ENCODE data around the gene RAB15. TPM values are rescaled to one million over a fixed set of nuclear protein-coding genes. Genes with fewer than 3 reads are reported as not detected.

RAB15 gene
- total RNA-seq, 2 experiments from 2014 or later = 3.4 TPM

GRCh38 chr14:64997108-64997794 lies 25.1 kb upstream of the RAB15 start:
- H3K9me3 Mint-ChIP-seq = no peaks in the 10 kb centered on the region
- no peak overlapping the region for H3K27ac Mint-ChIP-seq
- H3K4me1 Mint-ChIP-seq = peaks cover 31% of the 10 kb centered on the region
- H3K36me3 Mint-ChIP-seq = peaks cover 8% of the 10 kb centered on the region
- H3K27me3 Mint-ChIP-seq = no peaks in the 10 kb centered on the region
- DNase-seq = no peak
- no peak overlapping the region for H3K4me3 Mint-ChIP-seq

- H3K27me3 Mint-ChIP-seq = no peaks in the 10 kb centered on the region
- no peak overlapping the region for H3K4me3 Mint-ChIP-seq
- peaks cover 33% of the 10 kb centered on the region for H3K4me1 Mint-ChIP-seq
- no peak overlapping the region for H3K27ac Mint-ChIP-seq
- H3K36me3 Mint-ChIP-seq = peaks cover 13% of the 10 kb centered on the region
- no peak for DNase-seq
- no peaks in the 10 kb centered on the region for H3K9me3 Mint-ChIP-seq
Measured at GRCh38 chr14:64995291-64995690, 23.2 kb upstream of the RAB15 start.

- DNase-seq = no peak
- no peaks in the 10 kb centered on the region for H3K27me3 Mint-ChIP-seq
- H3K4me1 Mint-ChIP-seq = peaks cover 41% of the 10 kb centered on the region
- H3K4me3 Mint-ChIP-seq = no peak overlapping the region
- H3K27ac Mint-ChIP-seq = no peak overlapping the region
- no peaks in the 10 kb centered on the region for H3K9me3 Mint-ChIP-seq
- H3K36me3 Mint-ChIP-seq = peaks cover 19% of the 10 kb centered on the region
Measured at GRCh38 chr14:64994540-64994939, 22.4 kb upstream of the RAB15 start.

GRCh38 chr14:64993266-64993930 lies 21.3 kb upstream of the RAB15 start:
- Mint-ChIP-seq H3K4me1 (peaks cover 41% of the 10 kb centered on the region), H3K9me3 (no peaks in the 10 kb centered on the region), H3K36me3 (peaks cover 26% of the 10 kb centered on the region), H3K4me3 (no peak overlapping the region), H3K27ac (no peak overlapping the region), H3K27me3 (no peaks in the 10 kb centered on the region)
- DNase-seq = no peak

GRCh38 chr14:64992328-64992885 lies 20.3 kb upstream of the RAB15 start:
- H3K27me3 Mint-ChIP-seq = no peaks in the 10 kb centered on the region
- H3K36me3 Mint-ChIP-seq = peaks cover 26% of the 10 kb centered on the region
- no peaks in the 10 kb centered on the region for H3K9me3 Mint-ChIP-seq
- H3K4me3 Mint-ChIP-seq = no peak overlapping the region
- no peak for DNase-seq
- H3K27ac Mint-ChIP-seq = no peak overlapping the region
- peaks cover 35% of the 10 kb centered on the region for H3K4me1 Mint-ChIP-seq

GRCh38 chr14:64990939-64991338 lies 18.8 kb upstream of the RAB15 start:
- no peak for DNase-seq
- Mint-ChIP-seq H3K4me1 (peaks cover 35% of the 10 kb centered on the region), H3K27ac (no peak overlapping the region), H3K36me3 (peaks cover 21% of the 10 kb centered on the region), H3K9me3 (no peaks in the 10 kb centered on the region), H3K27me3 (no peaks in the 10 kb centered on the region), H3K4me3 (no peak overlapping the region)

- Mint-ChIP-seq H3K36me3 (peaks cover 21% of the 10 kb centered on the region), H3K4me3 (no peak overlapping the region), H3K4me1 (peaks cover 36% of the 10 kb centered on the region), H3K9me3 (no peaks in the 10 kb centered on the region), H3K27me3 (no peaks in the 10 kb centered on the region), H3K27ac (no peak overlapping the region)
- DNase-seq = no peak
Measured at GRCh38 chr14:64990296-64990695, 18.2 kb upstream of the RAB15 start.

- Mint-ChIP-seq H3K4me3 (peak overlapping the region; percentile 90), H3K27ac (peak overlapping the region; percentile 95), H3K4me1 (peaks cover 36% of the 10 kb centered on the region), H3K27me3 (no peaks in the 10 kb centered on the region), H3K9me3 (no peaks in the 10 kb centered on the region), H3K36me3 (peaks cover 21% of the 10 kb centered on the region)
- no peak for DNase-seq
Measured at GRCh38 chr14:64987438-64987767, 15.3 kb upstream of the RAB15 start.

GRCh38 chr14:64986648-64987437 lies 14.7 kb upstream of the RAB15 start, which contains the start of gene FNTB:
Gene FNTB, plus strand, starts transcription at chr14:64986895. Its CDS starts 59 bp downstream, at chr14:64986954.
- Mint-ChIP-seq H3K4me3 (peak within 1 kb of the TSS; percentile 90), H3K36me3 (peaks cover 19% of the 10 kb centered on the region), H3K27me3 (no peaks in the 10 kb centered on the region), H3K27ac (peak within 1 kb of the TSS; percentile 95), H3K4me1 (peaks cover 34% of the 10 kb centered on the region), H3K9me3 (no peaks in the 10 kb centered on the region)
- DNase-seq = peak; percentile 93

GRCh38 chr14:64983439-64984310 lies 11.5 kb upstream of the RAB15 start:
- H3K4me3 Mint-ChIP-seq = peak overlapping the region; percentile 61
- H3K27me3 Mint-ChIP-seq = no peaks in the 10 kb centered on the region
- peaks cover 4% of the 10 kb centered on the region for H3K36me3 Mint-ChIP-seq
- H3K4me1 Mint-ChIP-seq = peaks cover 16% of the 10 kb centered on the region
- no peak overlapping the region for H3K27ac Mint-ChIP-seq
- no peaks in the 10 kb centered on the region for H3K9me3 Mint-ChIP-seq
- no peak for DNase-seq

- H3K4me1 Mint-ChIP-seq = peaks cover 5% of the 10 kb centered on the region
- H3K4me3 Mint-ChIP-seq = no peak overlapping the region
- no peak for DNase-seq
- H3K27ac Mint-ChIP-seq = no peak overlapping the region
- H3K27me3 Mint-ChIP-seq = no peaks in the 10 kb centered on the region
- no peaks in the 10 kb centered on the region for H3K36me3 Mint-ChIP-seq
- H3K9me3 Mint-ChIP-seq = no peaks in the 10 kb centered on the region
Measured at GRCh38 chr14:64979336-64980074, 7.4 kb upstream of the RAB15 start.

GRCh38 chr14:64974563-64974962 lies 2.4 kb upstream of the RAB15 start:
- no peak for DNase-seq
- no peak overlapping the region for H3K4me3 Mint-ChIP-seq

GRCh38 chr14:64973826-64974225 lies 1.7 kb upstream of the RAB15 start:
- Mint-ChIP-seq H3K27ac (no peak overlapping the region), H3K27me3 (no peaks in the 10 kb centered on the region), H3K36me3 (no peaks in the 10 kb centered on the region), H3K4me3 (no peak overlapping the region), H3K4me1 (peaks cover 5% of the 10 kb centered on the region), H3K9me3 (no peaks in the 10 kb centered on the region)
- DNase-seq = no peak

More at GRCh38 chr14:64974563-64974962, 2.4 kb upstream of the RAB15 start:
- Mint-ChIP-seq H3K27ac (no peak overlapping the region), H3K9me3 (no peaks in the 10 kb centered on the region), H3K27me3 (no peaks in the 10 kb centered on the region), H3K4me1 (peaks cover 5% of the 10 kb centered on the region), H3K36me3 (no peaks in the 10 kb centered on the region)

- Mint-ChIP-seq H3K4me3 (peak overlapping the region; percentile 82), H3K9me3 (no peaks in the 10 kb centered on the region), H3K4me1 (peaks cover 5% of the 10 kb centered on the region), H3K27me3 (no peaks in the 10 kb centered on the region), H3K36me3 (no peaks in the 10 kb centered on the region), H3K27ac (no peak overlapping the region)
- no peak for DNase-seq
Measured at GRCh38 chr14:64973026-64973442, 898 bp upstream of the RAB15 start.

Measured in activated naive CD8-positive, alpha-beta T cell treated with anti-CD3 and anti-CD28 coated beads for 36 hours (primary cell).